Middle frontal gyrus (tissue), 1 donor: ENCODE results near the gene ORC1.
"Not testable (repeated sequence)": the region's sequence is repeated elsewhere in the genome, so short reads cannot be mapped to it uniquely, and the experiment has no call there.

Experiments used
- DNase-seq: peaks from one replicate; pipeline ENCODE4 v3.0.0-alpha.2; 2015; ENCODE audit warnings: low spot score; ENCODE audit errors: extremely low spot score

Gene ORC1

DNA sequence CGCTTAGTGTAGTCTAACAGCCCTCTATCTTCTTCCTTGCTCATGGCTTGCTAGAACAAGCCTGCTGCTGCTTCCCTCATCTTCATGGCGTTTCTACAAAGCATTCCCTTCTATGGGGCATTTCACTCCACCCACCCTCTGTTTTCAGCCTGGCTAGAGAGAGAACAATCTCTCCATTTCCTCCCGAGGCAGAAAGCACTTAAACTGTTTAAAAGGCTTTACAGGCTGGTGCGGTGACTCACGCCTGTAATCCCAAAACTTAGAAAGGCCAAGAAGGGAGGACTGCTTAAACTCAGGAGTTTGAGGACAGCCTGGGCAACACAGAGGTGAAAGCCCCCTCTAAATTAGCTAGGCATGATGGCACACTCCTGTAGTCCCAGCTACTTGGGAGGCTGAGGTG, 17.8 kb downstream of the ORC1 start:
- no peak for DNase-seq

DNA sequence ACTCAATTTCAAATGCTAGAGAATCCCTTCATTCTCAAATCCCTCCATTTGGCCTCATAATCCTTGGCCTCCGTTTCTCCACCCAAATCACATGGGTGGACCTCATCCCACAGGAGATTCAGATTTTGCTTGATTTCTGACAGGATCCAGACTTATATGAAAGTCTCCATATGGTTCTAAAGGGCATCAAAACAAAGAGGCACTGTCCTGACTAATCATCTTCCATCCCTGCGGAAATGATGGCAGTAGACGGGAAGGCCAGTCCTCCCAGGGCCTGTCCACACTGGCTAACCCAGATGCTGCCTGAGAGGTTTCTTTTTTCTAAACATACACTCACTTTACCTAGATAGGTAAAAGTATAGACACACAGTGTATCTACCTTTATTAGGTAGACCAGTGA, 18.8 kb downstream of the ORC1 start:
- no peak for DNase-seq

- not testable (repeated sequence) for DNase-seq
These were observed 34.4 kb downstream of the ORC1 start for GRCh38 chr1:52369851-52370250.

GRCh38 chr1:52368383-52369172, 35.6 kb downstream of the ORC1 start:
- peak; percentile 23 for DNase-seq

GRCh38 chr1:52367272-52367671, 37.0 kb downstream of the ORC1 start:
- DNase-seq = no peak

DNA sequence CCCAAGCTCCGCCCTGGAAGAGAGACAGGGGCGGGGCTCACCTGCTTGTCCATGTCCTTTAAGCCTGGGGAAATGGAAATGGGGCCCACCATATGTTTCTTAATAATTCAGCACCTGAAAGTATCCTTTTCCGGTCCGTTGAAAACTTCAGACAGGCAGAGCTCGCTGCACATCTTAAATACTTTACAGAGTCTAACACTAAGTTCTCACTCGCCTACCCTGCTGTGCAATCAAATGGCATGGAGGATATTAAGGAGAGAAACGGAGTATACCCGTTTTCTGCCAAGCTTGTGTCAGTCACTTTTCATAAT, 37.8 kb downstream of the ORC1 start:
- DNase-seq = no peak

- peak; percentile 86 for DNase-seq
These were observed 38.3 kb downstream of the ORC1 start, which contains the start of gene CC2D1B for GRCh38 chr1:52365746-52366516. TSS of gene CC2D1B (minus strand) at chr1:52366205. CDS start at chr1:52364620, 1,585 bp downstream.

- DNase-seq = no peak
These were observed 39.0 kb downstream of the ORC1 start for GRCh38 chr1:52365071-52365745.

- no peak for DNase-seq
These were observed 39.9 kb downstream of the ORC1 start for GRCh38 chr1:52364235-52364839.

GRCh38 chr1:52360595-52360968, 43.6 kb downstream of the ORC1 start:
- DNase-seq = no peak

- no peak for DNase-seq
These were observed 44.3 kb downstream of the ORC1 start for GRCh38 chr1:52359676-52360594.

GRCh38 chr1:52358851-52359497, 45.2 kb downstream of the ORC1 start:
- DNase-seq = no peak

GRCh38 chr1:52357397-52357796, 46.8 kb downstream of the ORC1 start:
- DNase-seq = no peak

GRCh38 chr1:52356818-52357355, 47.3 kb downstream of the ORC1 start:
- no peak for DNase-seq

DNA sequence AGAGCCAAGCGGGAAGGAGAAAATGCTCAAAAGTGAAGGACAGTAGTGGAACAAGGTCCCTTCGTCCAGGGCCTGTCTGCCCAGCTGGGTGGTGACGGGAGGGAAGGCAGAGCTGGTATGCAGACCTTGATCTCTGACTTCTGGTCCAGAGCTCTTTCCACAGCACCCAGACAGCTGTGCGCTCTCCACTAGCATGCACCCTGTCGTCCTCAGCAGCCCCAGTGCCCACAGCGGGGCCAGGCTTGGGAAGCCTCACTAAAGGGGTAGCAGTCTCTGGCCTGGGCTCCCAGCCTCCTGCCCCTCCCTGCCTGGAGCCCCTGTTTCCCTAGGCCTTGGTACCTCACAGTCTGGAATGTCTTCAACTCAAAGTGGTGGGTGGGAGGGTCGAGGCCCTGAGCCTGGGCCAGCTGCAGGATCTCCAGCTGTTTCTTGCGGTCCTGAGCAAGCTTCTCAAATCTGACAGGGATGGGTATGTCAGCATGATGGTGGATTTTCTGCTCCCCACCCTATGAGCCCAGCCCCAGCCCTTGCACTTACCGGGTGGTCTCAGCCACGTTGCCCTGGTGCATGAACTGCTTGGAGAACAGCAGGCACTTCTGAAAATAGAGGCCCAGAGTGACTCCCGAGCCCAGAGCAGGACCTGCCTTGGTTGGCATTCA, 48.2 kb downstream of the ORC1 start:
- DNase-seq = no peak

- DNase-seq = no peak
These were observed 48.8 kb downstream of the ORC1 start for GRCh38 chr1:52355436-52355835.

GRCh38 chr1:52352690-52353089, 51.5 kb downstream of the ORC1 start:
- DNase-seq = no peak

- DNase-seq = peak; percentile 37
These were observed 55.4 kb downstream of the ORC1 start for GRCh38 chr1:52348704-52349300.

DNA sequence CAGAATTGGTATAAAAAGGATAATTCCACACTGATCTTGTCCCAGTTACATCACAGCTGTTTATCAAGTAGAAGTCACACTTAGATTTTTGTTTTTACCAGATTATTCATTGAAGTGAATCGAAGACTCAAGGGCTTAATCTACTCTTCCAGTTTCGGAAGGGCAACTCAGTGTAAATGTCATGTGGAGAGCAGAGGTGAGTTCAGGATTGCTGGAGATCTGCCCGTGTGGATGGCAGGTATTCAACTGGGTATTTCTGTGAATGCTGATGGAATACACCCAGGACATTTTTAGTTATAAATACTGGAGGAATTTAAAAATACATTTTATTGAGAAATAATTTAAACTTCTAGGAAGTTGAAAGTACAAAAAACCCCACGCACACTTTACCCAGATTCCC, 57.6 kb downstream of the ORC1 start:
- DNase-seq = no peak
